CD8-positive, alpha-beta memory T cell (primary cell): ENCODE measurements around the gene SH3TC1. TPM values are rescaled to one million over a fixed set of nuclear protein-coding genes. Genes with fewer than 3 reads are reported as not detected.

Experiments
- CTCF ChIA-PET: fragments of 350-600 bp; sonication (Branson Sonifier 250); formaldehyde crosslinking; loops from one replicate; lab custom pipeline; 2021; ENCODE audit warnings: antibody characterized with exemption; lab: Charles Lee
- POLR2A ChIA-PET: fragments of 350-600 bp; sonication (Branson Sonifier 250); formaldehyde crosslinking; loops from one replicate; lab custom pipeline; 2021; ENCODE audit warnings: antibody characterized with exemption; lab: Charles Lee
- DNase-seq, 5 donors: peaks; one replicate each; pipeline versions ENCODE4 v3.0.0 to v3.0.0-alpha.2; 2020 to 2022; ENCODE audit warnings: mixed read lengths in 1 of 5
- H3K27ac ChIP-seq: one replicate; pipeline ENCODE4 v1.7.0; 2013; ENCODE audit warnings: low read depth, mild to moderate bottlenecking, low read length, moderate library complexity
- H3K27me3 ChIP-seq: 2 replicates; pipeline ENCODE4 v1.7.0; 2013; ENCODE audit warnings: low read length, mild to moderate bottlenecking; ENCODE audit not compliant: insufficient read depth, poor library complexity, severe bottlenecking
- H3K36me3 ChIP-seq: 2 replicates; pipeline ENCODE4 v1.7.0; 2013; ENCODE audit warnings: mild to moderate bottlenecking, low read length, moderate library complexity; ENCODE audit not compliant: insufficient read depth
- H3K4me1 ChIP-seq: 2 replicates; pipeline ENCODE4 v1.7.0; 2013; ENCODE audit warnings: mild to moderate bottlenecking, low read length, moderate library complexity; ENCODE audit not compliant: insufficient read depth
- H3K4me3 ChIP-seq: 2 replicates; pipeline ENCODE4 v1.7.0; 2013; ENCODE audit warnings: mild to moderate bottlenecking, low read length
- H3K9me3 ChIP-seq: 2 replicates; pipeline ENCODE4 v1.7.0; 2013; ENCODE audit warnings: mild to moderate bottlenecking, low read length
- H3K27ac Mint-ChIP-seq, 8 donors: one replicate each; pipeline ENCODE4 v1.8.0; 2020 to 2021; ENCODE audit warnings: mixed read lengths in 8 of 8, mild to moderate bottlenecking in 6 of 8, inconsistent platforms in 3 of 8, moderate library complexity in 3 of 8
- H3K27me3 Mint-ChIP-seq, 2 donors: one replicate each; pipeline ENCODE4 v1.8.0; 2020 to 2021; ENCODE audit warnings: mixed read lengths in 2 of 2, mild to moderate bottlenecking in 1 of 2, moderate library complexity in 1 of 2
- H3K36me3 Mint-ChIP-seq, 3 donors: one replicate each; pipeline ENCODE4 v1.8.0; 2020 to 2021; ENCODE audit warnings: mixed read lengths in 3 of 3, inconsistent platforms in 1 of 3, mild to moderate bottlenecking in 1 of 3
- H3K4me1 Mint-ChIP-seq, 3 donors: one replicate each; pipeline ENCODE4 v1.8.0; 2020 to 2021; ENCODE audit warnings: mixed read lengths in 3 of 3, inconsistent platforms in 1 of 3, mild to moderate bottlenecking in 1 of 3
- H3K4me3 Mint-ChIP-seq, 7 donors: one replicate each; pipeline ENCODE4 v1.8.0; 2020 to 2021; ENCODE audit warnings: mixed read lengths in 7 of 7, mild to moderate bottlenecking in 6 of 7, moderate library complexity in 4 of 7, inconsistent platforms in 2 of 7
- H3K9me3 Mint-ChIP-seq, 5 donors: one replicate each; pipeline ENCODE4 v1.8.0; 2020 to 2022; ENCODE audit warnings: mixed read lengths in 5 of 5, mild to moderate bottlenecking in 3 of 5, moderate library complexity in 2 of 5, inconsistent platforms in 1 of 5
- polyA plus RNA-seq: library from polyadenylated mRNA; unstranded; fragments of 300-500 nt; fragmentation: Illumina TruSeq; gene quantifications from one replicate; pipeline ENCODE4 v1.2.3, GENCODE V29; 2021
- total RNA-seq, 2 experiments: library from RNA; stranded (reverse); gene quantifications; one replicate each; pipeline ENCODE4 v1.2.3, GENCODE V29; 2021

Gene SH3TC1
- total and polyA plus RNA-seq, 3 experiments from 2014 or later: 7.5 to 12.2 (median 8.9) TPM

DNA sequence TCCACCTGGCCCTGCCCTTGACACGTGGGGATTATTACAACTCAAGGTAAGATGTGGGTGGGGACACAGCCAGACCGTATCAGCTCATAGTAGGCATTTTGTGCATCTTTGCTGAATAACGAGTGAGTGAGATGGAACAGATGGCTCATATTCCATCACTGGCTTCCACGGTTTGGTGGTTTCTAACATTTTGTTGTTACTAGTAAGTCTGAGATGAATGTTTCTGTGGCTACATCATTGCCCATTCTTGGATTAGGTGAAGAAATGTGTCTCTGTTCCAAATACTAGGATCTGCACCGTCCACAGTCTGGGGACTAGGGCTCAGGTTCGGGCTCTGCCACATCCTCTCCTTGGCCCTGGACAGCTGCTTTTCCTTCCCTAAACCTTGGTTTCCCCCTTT, 44.0 kb upstream of the SH3TC1 start:
- ChIA-PET POLR2A (no interaction called here), CTCF (no interaction called here)
- Mint-ChIP-seq H3K27ac (no peak overlapping the region), H3K4me3 (no peak overlapping the region), H3K9me3 (no peaks in the 10 kb centered on the region), H3K4me1 (peaks cover 12 to 20% (median 19%) of the 10 kb centered on the region in 3 donors), H3K36me3 (peaks cover 0 to 4% (median 0%) of the 10 kb centered on the region in 3 donors), H3K27me3 (peaks cover 3 to 4% of the 10 kb centered on the region in 2 donors)
- no peak overlapping the region for H3K27ac ChIP-seq
- no peak overlapping the region for H3K4me3 ChIP-seq
- DNase-seq: no peak
- H3K9me3 ChIP-seq: no peaks in the 10 kb centered on the region
- peaks cover 15% of the 10 kb centered on the region for H3K4me1 ChIP-seq
- H3K27me3 ChIP-seq: no peaks in the 10 kb centered on the region
- H3K36me3 ChIP-seq: no peaks in the 10 kb centered on the region

DNA sequence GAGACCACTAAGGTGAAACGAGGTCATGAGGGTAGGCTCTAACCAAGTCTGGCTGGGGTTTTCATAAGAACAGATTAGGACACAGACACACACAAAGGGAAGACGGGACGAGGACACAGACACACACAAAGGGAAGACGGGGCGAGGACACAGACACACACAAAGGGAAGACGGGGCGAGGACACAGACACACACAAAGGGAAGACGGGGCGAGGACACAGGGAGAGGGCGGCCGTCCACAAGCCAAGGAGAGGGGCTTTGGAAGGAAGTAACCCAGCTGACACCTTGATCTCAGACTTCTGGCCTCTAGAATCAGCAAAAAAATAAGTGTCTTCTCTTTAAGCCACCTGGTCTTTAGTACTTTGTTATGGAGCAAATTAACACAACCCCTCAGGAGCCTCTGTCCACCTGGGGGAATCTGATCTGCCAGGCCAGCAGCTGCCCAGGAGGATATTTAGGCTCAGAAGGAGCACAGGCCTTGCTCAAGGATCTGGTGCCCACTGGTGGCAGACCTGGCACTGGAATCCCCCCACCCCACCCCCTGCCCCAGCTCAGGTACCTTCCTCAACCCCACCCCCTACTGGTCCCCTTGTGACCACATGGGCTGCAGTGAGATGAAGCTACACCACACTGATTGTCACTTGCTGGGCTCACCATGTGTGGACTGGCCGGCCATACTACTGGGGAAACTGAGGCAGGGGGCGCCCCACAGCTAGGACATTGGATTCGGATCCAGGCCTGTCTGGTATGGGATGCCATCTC, 43.2 kb upstream of the SH3TC1 start:
- Histone ChIP-seq H3K9me3 (no peaks in the 10 kb centered on the region), H3K4me1 (peaks cover 15% of the 10 kb centered on the region), H3K36me3 (no peaks in the 10 kb centered on the region), H3K27me3 (no peaks in the 10 kb centered on the region), H3K27ac (no peak overlapping the region), H3K4me3 (no peak overlapping the region)
- Mint-ChIP-seq H3K4me3 (peak overlapping the region in 2 of 7 donors; percentile 39 to 49), H3K27ac (no peak overlapping the region), H3K4me1 (peaks cover 14 to 24% (median 23%) of the 10 kb centered on the region in 3 donors), H3K27me3 (peaks cover 3 to 4% of the 10 kb centered on the region in 2 donors), H3K9me3 (no peaks in the 10 kb centered on the region), H3K36me3 (peaks cover 0 to 4% (median 0%) of the 10 kb centered on the region in 3 donors)
- ChIA-PET POLR2A (no interaction called here), CTCF (no interaction called here)
- DNase-seq: no peak

DNA sequence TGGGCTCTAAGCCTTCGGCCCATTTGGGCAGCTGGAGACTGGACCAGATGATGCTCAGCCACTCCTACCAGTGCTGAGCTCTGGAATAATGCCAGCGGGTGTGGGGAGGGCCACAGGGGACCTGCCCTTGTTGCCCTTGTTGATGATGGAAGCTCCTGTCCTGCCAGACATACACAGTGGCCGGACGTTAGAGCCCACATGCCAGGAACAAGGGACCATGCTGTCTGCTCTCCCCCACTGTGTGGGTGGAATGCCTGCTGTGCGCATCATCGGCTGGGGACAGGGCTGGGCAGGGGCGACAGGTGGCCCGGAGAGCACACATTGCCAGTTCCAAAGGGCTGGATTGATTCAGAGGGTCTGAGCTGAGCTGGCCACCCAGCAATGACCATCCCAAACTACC, 42.5 kb upstream of the SH3TC1 start:
- peaks cover 3 to 4% of the 10 kb centered on the region in 2 donors for H3K27me3 Mint-ChIP-seq
- CTCF ChIA-PET: no interaction called here
- Histone ChIP-seq H3K27me3 (no peaks in the 10 kb centered on the region), H3K27ac (no peak overlapping the region), H3K9me3 (no peaks in the 10 kb centered on the region), H3K4me3 (no peak overlapping the region), H3K4me1 (peaks cover 15% of the 10 kb centered on the region), H3K36me3 (no peaks in the 10 kb centered on the region)
- H3K27ac Mint-ChIP-seq: no peak overlapping the region
- H3K4me3 Mint-ChIP-seq: peak overlapping the region in 1 of 7 donors; percentile 61
- H3K4me1 Mint-ChIP-seq: peaks cover 14 to 24% (median 23%) of the 10 kb centered on the region in 3 donors
- H3K36me3 Mint-ChIP-seq: peaks cover 0 to 4% (median 0%) of the 10 kb centered on the region in 3 donors
- DNase-seq: no peak
- no peaks in the 10 kb centered on the region for H3K9me3 Mint-ChIP-seq
- POLR2A ChIA-PET: no interaction called here

DNA sequence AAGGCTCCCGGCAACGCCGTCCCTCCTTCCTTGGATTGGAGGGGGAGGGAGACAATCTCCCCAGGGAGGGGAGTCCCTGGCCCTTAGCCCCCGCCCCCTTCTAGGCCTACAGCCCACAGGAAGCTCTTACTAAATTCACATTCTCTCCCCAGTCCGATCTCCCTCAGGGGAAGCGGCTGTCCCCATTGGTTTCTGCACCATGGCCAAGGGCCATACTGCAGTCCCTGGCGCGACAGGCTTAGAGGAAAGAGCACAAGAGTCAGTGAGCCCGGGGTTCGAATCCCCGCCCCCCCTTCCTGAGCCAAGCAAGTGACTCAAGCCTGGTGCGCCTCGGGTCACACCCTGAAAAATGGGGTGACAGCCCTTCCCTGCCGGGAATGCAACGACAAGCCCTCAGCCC, 41.6 kb upstream of the SH3TC1 start:
- Histone ChIP-seq H3K4me3 (no peak overlapping the region), H3K36me3 (no peaks in the 10 kb centered on the region), H3K27me3 (no peaks in the 10 kb centered on the region), H3K4me1 (peaks cover 15% of the 10 kb centered on the region), H3K27ac (no peak overlapping the region), H3K9me3 (no peaks in the 10 kb centered on the region)
- ChIA-PET POLR2A (no interaction called here), CTCF (no interaction called here)
- DNase-seq: no peak
- Mint-ChIP-seq H3K4me3 (peak overlapping the region; percentile 51 to 97 (median 62)), H3K4me1 (peaks cover 14 to 24% (median 23%) of the 10 kb centered on the region in 3 donors), H3K27me3 (peaks cover 3 to 4% of the 10 kb centered on the region in 2 donors), H3K27ac (peak overlapping the region in 2 of 8 donors; percentile 9 to 90), H3K36me3 (peaks cover 0 to 4% (median 0%) of the 10 kb centered on the region in 3 donors), H3K9me3 (no peaks in the 10 kb centered on the region)

DNA sequence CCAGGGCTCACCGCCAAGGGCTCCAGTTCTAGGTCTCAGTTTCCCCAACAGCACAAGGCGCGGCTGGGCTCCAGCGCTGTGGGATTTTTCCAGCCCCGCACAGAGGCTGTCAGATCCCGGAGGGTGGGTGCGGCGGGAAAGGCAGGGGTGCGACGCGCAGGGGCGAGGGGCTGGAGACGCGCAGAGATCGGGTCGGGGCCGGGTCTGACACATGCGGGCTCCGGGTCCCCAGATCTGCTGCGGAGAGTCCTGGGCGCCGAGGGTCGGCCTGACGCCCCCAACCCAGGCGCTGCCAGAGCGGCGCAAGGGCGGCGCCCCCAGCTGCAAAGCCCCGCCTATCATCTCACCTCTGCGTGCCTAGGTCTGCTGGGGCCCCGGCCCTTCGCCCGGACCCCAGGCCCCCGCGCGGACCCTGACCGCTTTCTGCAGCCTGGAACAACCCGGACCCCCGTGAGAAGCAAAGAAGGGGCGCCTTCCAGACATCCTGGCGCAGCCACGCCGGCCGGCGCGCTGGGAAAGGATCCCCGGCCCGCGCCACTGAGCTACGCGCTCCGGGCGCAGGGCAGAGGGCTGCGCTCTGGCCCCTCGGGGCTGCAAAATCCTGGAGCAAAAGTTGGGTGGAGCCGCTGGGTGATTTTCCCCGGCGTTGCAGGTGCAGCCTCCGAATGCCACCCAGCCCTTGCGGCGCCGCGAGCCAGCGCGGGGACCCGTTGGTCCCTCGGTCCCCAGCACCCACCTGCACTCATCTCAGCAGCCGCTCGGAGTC, 41.0 kb upstream of the SH3TC1 start:
- Mint-ChIP-seq H3K9me3 (no peaks in the 10 kb centered on the region), H3K4me1 (peaks cover 14 to 24% (median 23%) of the 10 kb centered on the region in 3 donors), H3K27me3 (peaks cover 3 to 4% of the 10 kb centered on the region in 2 donors), H3K27ac (no peak overlapping the region), H3K4me3 (peak overlapping the region; percentile 64 to 97 (median 74)), H3K36me3 (peaks cover 0 to 4% (median 0%) of the 10 kb centered on the region in 3 donors)
- no peaks in the 10 kb centered on the region for H3K36me3 ChIP-seq
- H3K9me3 ChIP-seq: no peaks in the 10 kb centered on the region
- no peaks in the 10 kb centered on the region for H3K27me3 ChIP-seq
- ChIA-PET POLR2A (interaction anchor here (1.9 kb wide), 1 partner anchor 41 kb away, joined by 9 read pairs; the partner anchor contains the start of gene SH3TC1), CTCF (interaction anchor here (1.8 to 2.4 kb wide), 2 partner anchors 15 to 19 kb away, joined by 4 to 14 read pairs; no protein-coding TSS in a partner anchor)
- DNase-seq: no peak
- H3K27ac ChIP-seq: no peak overlapping the region
- H3K4me3 ChIP-seq: peak overlapping the region; percentile 66
- H3K4me1 ChIP-seq: peaks cover 15% of the 10 kb centered on the region

DNA sequence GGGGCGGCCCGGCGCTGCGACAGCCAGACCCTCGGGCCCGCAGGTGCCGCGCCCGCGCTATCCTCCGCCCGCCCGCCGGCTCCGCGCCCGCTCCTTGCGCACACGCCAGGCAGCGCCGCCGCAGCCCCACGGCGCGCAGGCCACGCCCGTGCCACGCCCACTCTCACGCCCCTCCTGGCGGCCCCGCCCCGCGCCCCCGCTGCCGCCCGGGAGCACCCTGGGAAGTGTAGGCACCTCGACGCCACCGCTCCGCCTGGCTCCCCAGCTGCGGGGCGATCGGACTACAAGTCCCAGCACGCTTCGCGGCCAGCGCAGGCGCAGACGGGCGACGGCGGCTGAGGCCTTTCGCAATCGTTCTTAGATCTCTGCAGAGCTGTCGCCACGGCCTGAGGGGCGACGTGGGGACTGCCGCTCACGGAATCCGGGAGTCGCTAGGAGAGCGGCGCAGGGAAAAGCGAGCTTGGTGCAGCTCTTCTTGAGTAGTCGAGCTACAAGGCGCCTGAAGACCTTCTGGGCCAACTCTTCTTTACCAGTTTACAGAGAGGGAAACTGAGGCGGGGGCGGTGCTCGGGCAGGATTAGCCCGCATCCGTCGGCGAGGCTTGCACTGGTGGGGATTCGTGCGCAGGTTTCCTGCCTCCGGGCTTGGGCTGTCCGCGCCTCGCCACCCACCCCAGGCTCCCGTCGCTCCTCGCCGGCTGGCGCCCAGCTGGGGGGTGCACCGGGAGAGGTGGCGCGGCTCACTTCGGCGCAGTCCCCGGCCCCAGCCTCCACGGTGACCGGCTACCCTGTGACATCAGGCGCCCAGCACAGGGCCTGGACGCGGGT, 40.2 kb upstream of the SH3TC1 start, which contains the start of gene ABLIM2:
ABLIM2 (minus strand) TSS at position 104 of the 827 bp plus-strand sequence. CDS start 124 bp downstream, outside the sequence.
- POLR2A ChIA-PET: interaction anchor here (1.9 kb wide), 1 partner anchor 40 kb away, joined by 9 read pairs; the partner anchor contains the start of gene SH3TC1
- peak; percentile 98 to 100 (median 99) for DNase-seq
- Mint-ChIP-seq H3K27ac (peak within 1 kb of the TSS; percentile 36 to 99 (median 92)), H3K36me3 (peaks cover 0 to 4% (median 0%) of the 10 kb centered on the region in 3 donors), H3K4me3 (peak within 1 kb of the TSS; percentile 87 to 100 (median 96)), H3K9me3 (no peaks in the 10 kb centered on the region), H3K4me1 (peaks cover 14 to 24% (median 23%) of the 10 kb centered on the region in 3 donors), H3K27me3 (peaks cover 3 to 4% of the 10 kb centered on the region in 2 donors)
- Histone ChIP-seq H3K9me3 (no peaks in the 10 kb centered on the region), H3K27me3 (no peaks in the 10 kb centered on the region), H3K4me1 (peaks cover 15% of the 10 kb centered on the region), H3K4me3 (peak within 1 kb of the TSS; percentile 77), H3K36me3 (no peaks in the 10 kb centered on the region), H3K27ac (no peak within 1 kb of the TSS)
- CTCF ChIA-PET: interaction anchor here (0.8 to 2.4 kb wide), 3 partner anchors 14 to 250 kb away, joined by 3 to 14 read pairs (median 4); no protein-coding TSS in a partner anchor
